ENCODE measurements around the gene PLA2G4B.

DNA sequence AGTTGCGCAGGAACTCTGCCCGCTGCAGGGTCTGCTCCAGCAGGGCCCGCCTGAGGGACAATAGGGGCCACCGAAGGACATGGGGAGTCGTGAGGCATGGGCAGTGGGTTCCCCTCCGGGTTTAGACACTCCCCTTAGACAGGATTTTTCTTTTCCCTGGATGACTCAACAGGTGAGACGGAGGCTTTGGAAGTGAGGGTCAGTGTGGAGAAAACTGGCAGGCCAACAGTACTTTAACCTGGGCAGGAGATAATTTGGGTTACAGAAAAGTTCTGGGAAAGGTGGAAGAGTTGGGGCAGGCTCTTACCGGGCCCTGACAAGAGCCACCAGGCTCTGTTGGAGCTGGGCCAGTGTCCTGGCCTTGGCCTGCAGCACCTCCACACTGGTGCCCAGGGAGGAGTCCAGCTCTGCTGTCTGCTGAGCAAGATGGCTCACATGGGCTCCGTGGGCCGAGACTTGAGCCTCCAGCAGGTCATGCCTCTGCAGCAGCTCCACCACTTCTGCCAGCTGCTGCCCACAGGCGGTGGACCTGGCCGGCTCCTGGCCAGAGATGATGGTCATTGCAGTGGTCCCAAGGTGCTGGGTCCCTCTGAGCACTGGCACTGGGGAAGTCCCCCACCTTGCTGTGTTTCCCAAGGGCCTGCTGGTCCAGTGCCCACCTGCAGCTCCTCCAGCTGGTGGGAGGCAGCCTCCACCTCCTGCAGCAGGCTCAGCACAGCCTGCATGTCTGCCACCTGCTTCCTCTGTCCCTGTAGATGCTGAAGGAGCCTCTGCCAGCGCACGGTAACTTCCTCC is 44.2 kb downstream of the PLA2G4B start:
- TF ChIP-seq, protein P1, sequence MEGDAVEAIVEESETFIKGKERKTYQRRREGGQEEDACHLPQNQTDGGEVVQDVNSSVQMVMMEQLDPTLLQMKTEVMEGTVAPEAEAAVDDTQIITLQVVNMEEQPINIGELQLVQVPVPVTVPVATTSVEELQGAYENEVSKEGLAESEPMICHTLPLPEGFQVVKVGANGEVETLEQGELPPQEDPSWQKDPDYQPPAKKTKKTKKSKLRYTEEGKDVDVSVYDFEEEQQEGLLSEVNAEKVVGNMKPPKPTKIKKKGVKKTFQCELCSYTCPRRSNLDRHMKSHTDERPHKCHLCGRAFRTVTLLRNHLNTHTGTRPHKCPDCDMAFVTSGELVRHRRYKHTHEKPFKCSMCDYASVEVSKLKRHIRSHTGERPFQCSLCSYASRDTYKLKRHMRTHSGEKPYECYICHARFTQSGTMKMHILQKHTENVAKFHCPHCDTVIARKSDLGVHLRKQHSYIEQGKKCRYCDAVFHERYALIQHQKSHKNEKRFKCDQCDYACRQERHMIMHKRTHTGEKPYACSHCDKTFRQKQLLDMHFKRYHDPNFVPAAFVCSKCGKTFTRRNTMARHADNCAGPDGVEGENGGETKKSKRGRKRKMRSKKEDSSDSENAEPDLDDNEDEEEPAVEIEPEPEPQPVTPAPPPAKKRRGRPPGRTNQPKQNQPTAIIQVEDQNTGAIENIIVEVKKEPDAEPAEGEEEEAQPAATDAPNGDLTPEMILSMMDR (IDR thresholded peaks at IDR 0.05): no peak
- no peak for TF ChIP-seq ZFX (IDR thresholded peaks at IDR 0.05; ENCODE audit: borderline replicate concordance)

All from 22Rv1 (cell line).